PC-9 (cell line): ENCODE measurements around the gene SRC. TPM values are rescaled to one million over a fixed set of nuclear protein-coding genes. Genes with fewer than 3 reads are reported as not detected.

ENCODE experiments used
- BruUV-seq: library from RNA; stranded (reverse); fragments of 400-500 nt; replicated peaks from 2 replicates; lab custom pipeline; 2021; lab: Mats Ljungman, UMichigan
- CTCF ChIA-PET: fragments of 300-600 bp; sonication (Branson Sonifier 250); formaldehyde crosslinking; loops from one replicate; lab custom pipeline; 2022; ENCODE audit warnings: antibody characterized with exemption; lab: Charles Lee
- POLR2A ChIA-PET: fragments of 300-600 bp; sonication (Branson Sonifier 250); formaldehyde crosslinking; loops from one replicate; lab custom pipeline; 2022; ENCODE audit warnings: antibody characterized with exemption; ENCODE audit not compliant: unreplicated experiment; lab: Charles Lee
- DNase-seq, 2 experiments: peaks; one replicate each; pipeline versions ENCODE4 v3.0.0 to v3.0.0-alpha.2; 2015 to 2022; ENCODE audit warnings: mixed read lengths in 1 of 2
- H2AFZ ChIP-seq: fragments of 200-600 bp; sonication (generic); 2 replicates; pipeline ENCODE4 v1.8.1; 2017; ENCODE audit warnings: antibody characterized with exemption
- H3F3A ChIP-seq: fragments of 200-600 bp; sonication (generic); 2 replicates; pipeline ENCODE4 v1.8.1; 2017; ENCODE audit warnings: antibody characterized with exemption, mild to moderate bottlenecking, low read depth; ENCODE audit not compliant: insufficient read depth
- H3K27ac ChIP-seq: fragments of 200-600 bp; sonication (generic); 2 replicates; pipeline ENCODE4 v1.6.1; 2016; ENCODE audit warnings: mixed run types
- H3K27me3 ChIP-seq: fragments of 200-600 bp; sonication (generic); 2 replicates; pipeline ENCODE4 v1.6.1; 2016; ENCODE audit warnings: low read depth, mixed run types; ENCODE audit not compliant: insufficient read depth
- H3K36me3 ChIP-seq: fragments of 200-600 bp; sonication (generic); 2 replicates; pipeline ENCODE4 v1.6.1; 2016; ENCODE audit warnings: low read depth, mixed run types
- H3K4me1 ChIP-seq: fragments of 200-600 bp; sonication (generic); replicated peaks from 2 replicates; pipeline ENCODE4 v1.6.1; 2016; ENCODE audit warnings: mixed run types; ENCODE audit not compliant: insufficient read depth
- H3K4me2 ChIP-seq: fragments of 200-600 bp; sonication (generic); 2 replicates; pipeline ENCODE4 v1.6.1; 2017; ENCODE audit warnings: mixed run types
- H3K4me3 ChIP-seq: fragments of 200-600 bp; sonication (generic); 2 replicates; pipeline ENCODE4 v1.6.1; 2016; ENCODE audit warnings: mixed run types
- H3K79me2 ChIP-seq: fragments of 200-600 bp; sonication (generic); 2 replicates; pipeline ENCODE4 v1.6.1; 2017; ENCODE audit warnings: low read depth, mixed run types
- H3K9me2 ChIP-seq: fragments of 200-600 bp; sonication (generic); 2 replicates; pipeline ENCODE4 v1.8.1; 2017; ENCODE audit warnings: mild to moderate bottlenecking; ENCODE audit not compliant: insufficient read depth
- H3K9me3 ChIP-seq: fragments of 200-600 bp; sonication (generic); 2 replicates; pipeline ENCODE4 v1.8.1; 2016; ENCODE audit warnings: low read depth; ENCODE audit not compliant: insufficient read depth
- H4K20me1 ChIP-seq: fragments of 200-600 bp; sonication (generic); 2 replicates; pipeline ENCODE4 v1.8.1; 2017; ENCODE audit not compliant: insufficient read depth
- CTCF ChIP-seq: fragments of 200-600 bp; sonication (generic); conservative IDR thresholded peaks from 2 replicates; pipeline ENCODE4 v1.6.1; 2017; ENCODE audit warnings: mixed run types, antibody characterized with exemption, mild to moderate bottlenecking, moderate library complexity
- EZH2 ChIP-seq: fragments of 200-600 bp; sonication (generic); IDR thresholded peaks from 2 replicates; pipeline ENCODE4 v1.8.0; 2017; ENCODE audit warnings: antibody characterized with exemption, low read depth
- intact Hi-C: fragments of 100-400 bp; cut with micrococcal nuclease; formaldehyde crosslinking; loops from one replicate; pipeline ENCODE4 v1.10.0; 2022; ENCODE audit not compliant: unreplicated experiment
- total RNA-seq: library from RNA; stranded (reverse); gene quantifications from 2 replicates; pipeline ENCODE4 v1.2.3, GENCODE V29; 2021

The SRC gene
- total RNA-seq, 1 experiment from 2014 or later, result 58.4 TPM

- Histone ChIP-seq H4K20me1 (no peaks in the 10 kb centered on the region), H3K4me3 (no peak overlapping the region), H3K9me3 (no peaks in the 10 kb centered on the region), H3F3A (0 out of 2 replicates have a peak, but pooled peaks cover 2% of the 10 kb centered on the region), H3K36me3 (no peaks in the 10 kb centered on the region), H3K27ac (no peak overlapping the region), H3K79me2 (no peaks in the 10 kb centered on the region), H3K4me2 (no peak overlapping the region), H3K27me3 (no peaks in the 10 kb centered on the region), H2AFZ (no peak overlapping the region), H3K4me1 (peaks cover 1% of the 10 kb centered on the region), H3K9me2 (no peaks in the 10 kb centered on the region)
- TF ChIP-seq CTCF (no peak), EZH2 (no peak)
- ChIA-PET CTCF (no interaction called here), POLR2A (no interaction called here)
- DNase-seq, result no peak
- intact Hi-C loops, result no loop called here
- BruUV-seq, result no TSS peak
Measured at GRCh38 chr20:37330316-37330715, 15.6 kb upstream of the SRC start.

GRCh38 chr20:37331060-37331857 lies 14.7 kb upstream of the SRC start:
- Histone ChIP-seq H2AFZ (no peak overlapping the region), H3K27ac (no peak overlapping the region), H3K4me3 (no peak overlapping the region), H4K20me1 (no peaks in the 10 kb centered on the region), H3K79me2 (no peaks in the 10 kb centered on the region), H3K4me1 (peaks cover 11% of the 10 kb centered on the region), H3K36me3 (no peaks in the 10 kb centered on the region), H3K27me3 (no peaks in the 10 kb centered on the region), H3K9me2 (no peaks in the 10 kb centered on the region), H3K9me3 (no peaks in the 10 kb centered on the region), H3F3A (0 out of 2 replicates have a peak, but pooled peaks cover 3% of the 10 kb centered on the region), H3K4me2 (no peak overlapping the region)
- intact Hi-C loops, result no loop called here
- no TSS peak for BruUV-seq
- DNase-seq, result no peak
- ChIA-PET CTCF (no interaction called here), POLR2A (no interaction called here)
- TF ChIP-seq CTCF (no peak), EZH2 (no peak)

- no peaks in the 10 kb centered on the region for H3K36me3 ChIP-seq
- 0 out of 2 replicates have a peak, but pooled peaks cover 3% of the 10 kb centered on the region for H3F3A ChIP-seq
- H3K9me2 ChIP-seq, result no peaks in the 10 kb centered on the region
- H3K4me2 ChIP-seq, result no peak overlapping the region
- no peak overlapping the region for H3K4me3 ChIP-seq
- TF ChIP-seq EZH2 (no peak), CTCF (no peak)
- no peaks in the 10 kb centered on the region for H3K27me3 ChIP-seq
- no peaks in the 10 kb centered on the region for H4K20me1 ChIP-seq
- H3K9me3 ChIP-seq, result no peaks in the 10 kb centered on the region
- BruUV-seq, result no TSS peak
- DNase-seq, result no peak
- H2AFZ ChIP-seq, result no peak overlapping the region
- no peak overlapping the region for H3K27ac ChIP-seq
- intact Hi-C loops, result no loop called here
- ChIA-PET CTCF (no interaction called here), POLR2A (no interaction called here)
- H3K4me1 ChIP-seq, result peaks cover 12% of the 10 kb centered on the region
- no peaks in the 10 kb centered on the region for H3K79me2 ChIP-seq
Measured at GRCh38 chr20:37333130-37333847, 12.7 kb upstream of the SRC start.
